ENCODE results near the gene HOXB4. TPM values are rescaled to one million over a fixed set of nuclear protein-coding genes. Genes with fewer than 3 reads are reported as not detected.

Gene HOXB4
- total RNA-seq, 1 experiment from 2014 or later: 0.20 TPM

DNA sequence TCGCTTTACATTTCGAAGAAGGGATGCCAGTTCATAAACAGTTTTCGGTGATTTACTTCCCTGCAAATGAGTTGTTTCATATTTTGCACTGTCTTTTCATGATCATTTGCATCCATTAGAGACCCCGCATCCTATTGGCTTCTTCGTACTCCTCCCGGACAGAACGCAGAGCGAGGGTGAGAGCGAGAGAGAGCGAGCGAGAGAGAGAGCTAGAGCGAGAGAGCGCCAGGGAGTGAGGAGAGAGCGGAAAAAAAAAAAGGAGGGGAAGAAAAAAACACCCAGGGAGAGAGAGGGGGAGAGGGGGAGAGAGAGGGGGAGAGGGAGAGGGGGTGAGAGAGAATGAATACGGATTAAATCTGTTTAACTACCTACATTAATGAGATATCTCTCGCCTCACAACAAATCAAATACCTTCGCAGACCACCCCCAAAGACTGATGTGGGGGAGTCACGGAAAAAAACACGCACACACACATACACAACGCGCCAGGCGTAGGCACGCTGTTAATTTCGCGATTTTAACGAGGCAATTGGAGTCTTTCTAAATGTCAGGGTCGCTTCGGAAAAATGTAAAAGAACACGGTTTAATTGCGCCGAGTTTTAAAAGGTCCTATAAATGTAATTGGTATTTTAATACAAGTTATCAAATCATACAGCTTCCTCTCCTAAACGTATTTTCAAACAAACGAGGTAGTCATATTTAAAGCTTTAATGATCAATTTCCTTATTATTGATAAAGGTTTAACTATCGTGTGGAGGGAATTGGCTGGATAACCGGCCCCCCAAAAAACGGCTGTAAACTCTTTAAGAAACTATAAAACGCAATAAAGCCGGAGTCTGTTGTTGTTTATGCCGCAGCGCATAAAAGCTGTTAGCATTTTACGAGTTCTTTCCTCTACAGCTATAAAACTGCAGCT, 37.2 kb upstream of the HOXB4 start, which contains the start of gene HOXB8:
Gene HOXB8, minus strand, starts transcription at position 246 of the 916 bp plus-strand sequence. CDS start 588 bp downstream, outside the sequence.
- DNase-seq (ENCODE audit: low read depth): no peak

DNA sequence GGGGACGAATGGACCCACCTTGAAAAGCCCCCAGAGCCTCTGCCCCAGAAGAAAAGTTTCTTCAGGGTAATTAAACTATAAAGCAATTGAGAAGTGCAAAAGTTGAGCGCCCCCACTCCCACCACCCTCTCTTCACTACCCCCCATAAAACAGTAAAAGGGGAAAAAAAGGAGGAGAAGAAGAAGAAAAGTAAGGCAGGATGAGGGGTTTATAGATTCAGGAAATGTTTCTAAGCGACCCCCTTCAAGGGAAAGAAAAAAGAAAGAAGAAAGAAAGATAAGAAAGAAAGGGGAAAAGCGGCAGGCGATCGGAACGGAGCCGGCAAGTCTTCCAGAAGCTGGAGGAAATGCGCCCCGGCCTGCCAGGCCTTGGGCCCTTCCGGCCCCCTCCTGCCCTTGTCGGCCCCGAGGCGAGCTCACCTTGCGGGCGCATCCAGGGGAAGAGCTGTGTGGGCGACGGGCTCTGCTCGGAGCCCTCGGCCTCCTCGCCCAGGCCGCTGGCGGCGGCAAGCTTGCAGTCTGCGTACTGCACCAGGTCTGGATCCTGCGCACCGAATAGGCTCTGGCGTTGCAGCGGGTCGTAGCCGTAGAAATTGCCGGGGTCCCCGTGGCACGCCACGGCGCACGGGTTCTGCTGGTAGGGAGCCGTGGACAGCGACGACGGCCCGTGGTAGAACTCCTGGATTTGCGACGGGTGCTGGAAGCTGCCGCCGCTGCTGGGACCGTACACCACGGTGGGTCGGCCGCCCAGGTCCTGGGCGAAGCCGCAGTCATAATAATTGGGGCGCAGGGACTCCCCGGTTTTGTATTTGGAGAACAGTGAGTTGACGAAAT, 35.9 kb upstream of the HOXB4 start:
- DNase-seq (ENCODE audit: low read depth): peak; percentile 44

DNA sequence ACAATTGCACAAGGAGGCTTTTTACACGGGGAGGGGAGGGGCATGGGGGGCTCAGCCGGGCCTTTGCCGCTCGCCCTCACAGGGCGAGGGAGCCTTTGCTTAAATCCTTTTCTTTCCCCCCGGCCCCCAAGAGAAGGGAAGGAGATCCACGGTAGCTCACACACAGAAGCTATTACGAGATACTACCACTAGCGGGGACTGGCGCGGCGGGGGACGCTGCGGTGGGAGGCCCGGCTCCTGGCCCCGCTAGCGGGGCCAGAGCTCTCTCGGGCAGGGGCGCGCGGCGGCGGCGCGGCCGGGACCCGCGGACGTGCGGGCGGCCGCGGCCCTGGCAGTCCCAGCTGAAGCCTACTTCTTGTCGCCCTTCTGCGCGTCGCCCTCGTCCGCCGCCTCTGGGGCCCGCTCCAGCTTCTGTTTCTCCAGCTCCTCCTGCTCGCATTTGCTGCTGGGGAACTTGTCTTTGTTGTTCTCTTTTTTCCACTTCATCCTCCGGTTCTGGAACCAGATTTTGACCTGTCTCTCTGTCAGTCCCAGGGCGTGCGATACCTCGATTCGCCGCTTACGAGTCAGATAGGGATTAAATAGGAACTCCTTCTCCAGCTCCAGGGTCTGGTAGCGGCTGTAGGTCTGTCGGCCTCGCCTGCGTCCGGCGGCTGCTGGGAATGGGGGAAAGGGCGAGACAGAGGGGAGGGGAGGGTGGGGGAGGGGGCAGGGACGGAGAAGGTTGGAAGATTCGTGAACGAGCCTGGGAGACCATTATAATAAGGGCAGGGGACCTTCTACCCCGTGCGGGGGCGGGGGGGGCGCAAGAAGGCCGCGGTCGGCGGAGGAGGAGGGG, 34.9 kb upstream of the HOXB4 start:
- peak; percentile 63 for DNase-seq (ENCODE audit: low read depth)

DNA sequence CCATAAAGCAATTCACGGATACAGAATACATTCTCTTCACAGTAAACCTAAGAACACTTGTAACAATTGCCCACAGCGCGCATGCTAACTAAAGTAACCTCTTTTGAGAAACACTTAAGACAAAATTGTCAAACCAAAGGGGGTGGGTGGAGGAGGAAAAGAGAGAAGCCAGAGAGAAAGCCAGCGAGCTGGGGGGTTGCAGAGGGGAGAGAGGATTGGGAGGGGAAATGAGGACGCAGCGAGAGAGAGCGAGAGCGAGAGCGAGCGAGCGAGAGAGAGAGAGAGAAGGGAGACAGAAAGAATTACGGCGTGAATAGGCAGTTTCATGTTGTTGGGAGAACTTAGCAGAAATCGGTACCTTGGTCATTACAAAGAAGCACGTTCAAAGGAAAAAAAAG, 34.3 kb upstream of the HOXB4 start:
- DNase-seq (ENCODE audit: low read depth): peak; percentile 65

DNA sequence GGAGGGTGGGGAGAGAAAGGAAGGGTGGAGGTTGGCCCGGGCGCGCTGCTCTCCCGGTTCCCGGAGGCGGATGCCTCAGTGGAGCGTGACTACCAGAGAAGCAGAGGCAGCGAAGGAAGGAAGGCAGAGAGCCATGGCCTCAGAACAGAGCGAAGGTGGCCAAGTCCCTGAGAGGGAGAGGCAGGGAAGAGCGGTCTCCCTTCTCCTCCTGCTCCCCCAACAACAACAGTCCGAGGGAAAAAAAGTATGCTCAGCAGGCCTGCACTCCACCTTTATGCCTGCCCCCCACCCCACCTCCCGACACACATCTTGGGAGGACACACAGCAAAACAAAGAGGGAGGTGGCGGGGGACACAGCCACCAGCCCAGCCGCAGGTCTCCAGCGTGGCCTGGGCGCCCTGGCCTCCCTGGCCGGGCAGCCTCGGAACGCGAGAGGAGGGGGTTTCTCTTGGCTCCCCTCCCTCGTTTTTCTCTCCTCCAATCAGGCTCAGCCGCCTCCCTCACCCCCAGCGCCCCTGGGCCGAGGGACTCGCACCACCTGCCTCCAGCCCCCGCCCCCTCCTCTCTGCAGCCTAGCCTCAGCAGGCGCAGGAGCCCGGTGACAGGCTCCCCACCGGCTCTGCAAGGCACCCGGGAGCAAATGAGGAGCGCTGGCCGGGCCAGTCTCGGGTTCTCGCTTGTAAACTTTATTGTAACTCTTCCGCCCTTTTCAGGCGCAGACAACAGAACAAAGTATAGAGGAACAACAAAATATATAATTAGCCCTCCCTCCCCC, 33.7 kb upstream of the HOXB4 start:
- peak; percentile 67 for DNase-seq (ENCODE audit: low read depth)

DNA sequence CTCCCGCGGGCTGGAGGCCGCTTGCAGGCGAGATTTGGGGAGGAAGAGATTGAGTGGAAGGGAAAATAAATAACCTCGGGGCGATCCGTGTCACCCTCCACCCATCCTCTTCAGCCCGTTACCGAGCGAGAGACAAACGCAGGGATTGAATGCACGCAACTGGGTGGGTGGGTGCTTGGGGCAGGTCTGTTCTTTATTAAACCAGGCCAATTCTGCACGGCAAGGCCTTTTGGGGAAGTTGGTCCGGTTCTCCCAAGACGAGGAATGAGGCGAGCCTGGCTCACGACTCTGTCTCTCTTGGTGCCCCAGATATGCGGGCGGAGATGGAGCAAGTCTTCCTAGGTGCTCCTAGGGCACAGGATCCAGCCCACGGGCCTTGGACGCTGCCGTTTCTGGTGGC, 33.1 kb upstream of the HOXB4 start:
- peak; percentile 59 for DNase-seq (ENCODE audit: low read depth)

DNA sequence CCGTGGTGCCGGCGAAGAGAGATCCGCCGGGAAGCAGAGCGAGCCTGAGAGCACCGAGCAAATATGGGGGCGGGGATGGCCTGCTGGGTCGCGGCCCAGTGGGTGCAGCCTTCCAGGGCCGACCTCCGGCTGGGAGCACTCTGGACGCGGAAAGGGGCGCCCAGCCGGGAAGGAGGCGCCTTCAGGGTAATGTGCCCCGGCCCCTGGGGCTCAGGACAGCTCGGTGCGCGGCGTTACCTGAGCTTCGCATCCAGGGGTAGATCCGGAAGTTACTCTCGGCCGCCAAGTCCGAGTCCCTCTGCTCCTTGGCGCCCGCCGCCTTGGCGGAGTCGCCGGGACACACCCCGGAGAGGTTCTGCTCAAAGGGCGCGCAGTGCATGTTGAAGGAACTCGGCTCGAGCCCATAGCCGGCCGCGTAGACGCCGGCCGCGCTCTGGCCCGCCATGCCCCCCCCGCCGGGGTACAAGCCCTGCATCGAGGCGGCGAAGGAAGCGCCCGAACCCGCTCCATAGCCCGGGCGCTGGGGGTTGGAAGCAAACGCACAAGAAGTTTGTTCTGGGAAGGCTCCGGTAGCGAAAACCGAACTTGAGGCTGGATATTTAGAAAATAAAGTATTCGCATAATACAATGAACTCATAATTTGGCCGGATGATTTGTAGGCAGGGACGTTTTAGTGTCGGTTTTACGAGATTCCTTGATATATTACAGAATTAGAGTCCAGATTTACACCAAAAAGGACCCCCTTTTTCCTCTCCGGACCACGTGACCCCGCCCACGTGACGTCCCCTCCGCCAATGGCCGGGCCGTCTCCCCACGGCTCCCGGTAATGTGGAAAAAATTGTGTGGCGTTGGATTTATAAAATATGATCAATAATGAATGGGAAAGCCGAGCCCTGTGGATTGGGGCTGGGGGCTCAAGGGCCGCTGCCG, 32.4 kb upstream of the HOXB4 start, which contains the start of gene HOXB7:
Gene HOXB7, minus strand, starts transcription at position 736 of the 930 bp plus-strand sequence. Its CDS starts 99 bp downstream, at position 637.
- peak; percentile 66 for DNase-seq (ENCODE audit: low read depth)

DNA sequence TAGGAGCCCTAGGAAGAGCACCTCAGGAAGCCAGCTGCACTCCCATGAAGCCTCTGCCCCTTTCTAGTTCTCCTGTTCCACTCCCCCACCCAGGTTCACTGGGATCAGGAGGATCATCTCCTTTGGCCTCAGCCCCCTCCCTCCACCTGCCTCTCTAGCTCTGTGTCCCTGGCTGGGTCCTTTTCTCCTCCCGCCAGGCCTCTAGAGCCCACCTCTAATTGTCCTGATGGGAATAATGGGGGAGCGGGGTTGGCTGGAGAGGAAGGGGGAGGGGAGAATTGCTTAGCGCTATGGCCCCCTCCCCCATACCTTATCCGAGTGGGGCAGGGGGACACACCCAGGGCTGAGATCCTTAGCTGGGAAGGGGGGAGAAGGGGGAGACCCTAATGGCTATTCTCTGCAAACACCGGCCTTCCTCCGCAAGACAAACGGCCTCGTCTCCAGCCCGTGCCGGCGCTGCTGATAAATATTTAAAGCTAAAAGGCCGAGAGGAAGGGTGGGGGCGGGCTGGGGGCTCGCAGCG, 31.7 kb upstream of the HOXB4 start:
- DNase-seq (ENCODE audit: low read depth): no peak

DNA sequence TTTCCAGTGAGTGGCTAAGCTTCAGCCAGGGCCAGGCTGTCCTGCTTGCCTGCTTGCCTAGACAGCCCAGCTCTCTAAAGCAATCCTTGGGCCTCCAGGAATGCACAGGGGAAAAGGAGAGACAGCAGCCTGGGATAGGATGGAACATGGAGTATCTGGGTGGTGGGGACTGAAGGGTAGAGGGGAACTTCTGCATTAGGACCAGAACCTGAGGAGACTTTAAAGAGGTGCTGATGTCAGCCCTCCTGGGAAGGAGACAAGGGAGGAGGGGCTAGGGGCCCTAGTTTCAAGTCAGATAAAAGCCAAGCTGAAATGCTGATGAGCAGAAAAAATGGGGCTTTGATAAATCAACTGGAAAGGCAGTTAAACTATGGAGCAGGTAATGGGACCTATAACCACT, 30.9 kb upstream of the HOXB4 start:
- DNase-seq (ENCODE audit: low read depth): no peak

DNA sequence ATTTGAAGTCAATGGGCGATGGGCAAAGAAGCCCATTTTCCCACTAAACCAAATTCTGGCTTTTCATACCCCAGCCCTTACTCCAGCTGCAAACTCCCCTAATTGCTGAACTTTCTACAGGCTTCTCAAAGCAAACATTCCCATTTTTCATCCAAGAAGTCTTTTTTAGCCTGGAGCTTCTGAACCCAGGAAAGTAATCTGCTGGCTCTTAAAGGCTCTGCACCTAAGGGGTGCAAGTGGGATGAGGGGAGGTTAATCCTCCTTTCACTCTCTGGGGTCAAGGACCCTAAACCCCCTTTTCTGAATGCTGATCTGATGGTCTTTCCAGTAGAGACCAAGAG, 30.3 kb upstream of the HOXB4 start:
- DNase-seq (ENCODE audit: low read depth): no peak

DNA sequence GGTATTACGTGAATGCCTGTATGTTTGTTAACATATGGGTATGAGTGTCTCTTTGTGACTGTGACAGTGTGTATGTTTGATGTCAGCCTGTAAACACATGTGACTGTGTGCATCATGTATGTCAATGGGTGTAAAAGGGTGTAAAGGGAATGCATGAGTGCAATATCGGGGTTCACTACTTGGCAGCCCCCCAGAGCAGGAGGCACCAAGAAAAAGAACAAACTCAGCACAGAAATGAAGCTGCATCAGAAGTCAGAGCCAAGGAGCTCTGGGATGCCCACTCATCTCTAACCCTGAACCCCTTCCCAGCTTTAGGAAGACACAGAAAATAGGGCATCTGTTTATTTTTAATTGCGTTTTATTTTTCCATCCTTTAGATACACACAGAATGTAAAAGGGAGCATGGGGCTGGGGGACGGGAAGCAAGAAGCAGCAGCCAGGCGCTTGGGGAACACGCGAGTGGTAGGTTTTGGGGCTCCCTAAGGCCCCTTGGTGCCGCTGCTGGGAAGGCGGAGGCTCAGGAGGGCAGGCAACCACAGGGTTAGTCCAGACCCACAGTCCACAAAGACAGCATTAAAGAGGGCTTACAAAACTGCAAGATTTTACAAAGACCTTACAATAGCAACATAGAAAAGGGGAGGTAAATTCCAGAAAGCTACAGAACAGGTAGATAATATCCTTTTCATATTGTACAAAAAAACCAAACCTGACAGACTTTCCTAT, 28.9 kb upstream of the HOXB4 start:
- no peak for DNase-seq (ENCODE audit: low read depth)

DNA sequence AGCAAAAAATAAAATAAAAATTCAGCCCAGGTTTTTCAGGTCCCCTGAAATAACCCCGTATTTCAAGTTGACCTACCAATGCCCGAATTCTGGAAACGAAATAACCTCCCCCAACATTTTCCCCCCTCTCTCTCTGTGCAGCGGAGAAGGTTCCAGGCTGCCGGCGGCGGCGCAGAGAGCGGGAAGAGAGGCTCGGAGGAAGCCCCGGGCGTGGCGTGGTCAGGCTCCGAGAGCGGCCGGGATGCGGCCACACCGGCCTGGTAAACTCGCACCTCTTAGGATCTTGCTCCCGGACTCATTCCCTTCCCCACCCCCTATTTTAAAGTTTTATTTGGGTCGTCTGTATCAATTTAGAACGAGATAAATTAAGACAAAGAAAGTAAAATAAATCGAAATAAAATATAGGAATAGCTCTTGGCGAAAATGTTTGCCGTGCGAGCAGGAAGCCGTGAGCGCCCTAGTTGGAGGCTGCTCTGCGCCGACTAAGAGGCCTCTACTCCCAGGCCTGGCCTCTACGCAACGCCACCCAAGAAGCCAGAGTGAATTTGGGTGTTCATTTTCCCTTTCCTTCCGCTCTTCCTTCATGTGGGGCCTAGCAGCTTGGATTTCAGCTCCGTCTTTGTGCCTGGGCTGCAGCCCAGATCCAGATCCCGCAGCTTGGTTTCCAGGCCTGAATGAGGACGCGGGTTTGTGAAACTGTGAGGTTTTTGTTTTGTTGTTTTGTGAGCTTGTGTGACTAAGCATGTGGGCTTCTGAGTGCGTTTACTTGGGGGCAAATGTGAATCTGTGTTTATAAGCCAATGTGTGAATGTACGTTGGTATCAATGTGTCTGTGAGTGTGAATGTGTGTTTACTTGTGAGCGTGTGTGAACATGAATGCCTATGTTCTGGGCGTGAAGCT, 28.1 kb upstream of the HOXB4 start:
- DNase-seq (ENCODE audit: low read depth): no peak

DNA sequence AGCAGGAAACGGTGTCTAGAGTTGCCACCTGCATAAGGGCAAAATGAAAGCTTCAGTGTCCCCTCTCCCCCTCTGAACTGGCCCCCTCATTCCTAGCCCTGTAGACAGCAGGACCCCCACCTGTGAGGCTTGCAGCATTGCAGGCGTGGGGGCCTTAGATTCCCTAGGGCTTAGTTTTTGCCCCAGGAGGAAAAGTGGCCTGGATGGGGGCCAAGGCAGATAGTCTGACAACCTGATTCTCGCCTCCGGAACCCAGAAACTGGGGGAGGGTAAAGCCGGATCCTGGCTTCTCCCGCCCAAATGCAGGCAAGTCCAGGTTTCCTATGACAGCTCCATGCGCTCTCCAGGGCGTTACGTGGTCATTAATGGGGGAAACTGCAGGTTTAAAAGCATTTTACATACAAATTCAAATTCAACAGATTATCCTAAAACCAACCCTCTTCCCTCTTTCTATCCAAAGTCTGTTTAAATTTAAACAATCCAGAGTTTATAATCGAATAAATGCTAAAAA, 27.3 kb upstream of the HOXB4 start:
- DNase-seq (ENCODE audit: low read depth): no peak

DNA sequence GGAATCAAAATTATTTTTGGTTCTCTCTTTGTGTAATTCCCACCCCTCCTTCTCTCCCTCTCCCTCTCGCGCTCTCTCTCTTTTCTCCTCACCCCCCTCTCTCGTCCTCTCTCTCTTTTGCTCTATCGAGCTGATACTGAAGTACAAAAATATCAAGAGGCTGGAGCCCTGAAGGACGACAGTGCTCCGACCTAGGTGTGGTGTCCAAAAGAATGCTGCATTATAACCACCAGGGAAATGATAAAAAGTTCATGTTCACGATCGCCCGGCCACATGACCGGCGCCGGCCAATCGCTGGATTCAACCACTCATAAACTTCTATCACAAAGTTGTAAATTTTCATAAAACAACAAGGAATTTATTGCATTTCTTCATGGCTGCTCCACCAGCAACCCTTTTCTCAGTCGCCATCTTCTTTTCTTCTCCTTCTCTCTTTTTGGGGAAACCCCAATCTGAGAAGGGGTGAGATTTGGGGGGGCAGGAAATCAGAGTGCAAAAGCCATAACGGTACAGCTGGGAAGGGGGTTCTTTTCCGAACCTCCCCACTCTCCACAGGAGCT, 26.7 kb upstream of the HOXB4 start, which contains the start of gene HOXB6:
Gene HOXB6, minus strand, starts transcription at position 217 of the 560 bp plus-strand sequence. CDS start 6,836 bp downstream, outside the sequence.
- DNase-seq (ENCODE audit: low read depth): no peak

DNA sequence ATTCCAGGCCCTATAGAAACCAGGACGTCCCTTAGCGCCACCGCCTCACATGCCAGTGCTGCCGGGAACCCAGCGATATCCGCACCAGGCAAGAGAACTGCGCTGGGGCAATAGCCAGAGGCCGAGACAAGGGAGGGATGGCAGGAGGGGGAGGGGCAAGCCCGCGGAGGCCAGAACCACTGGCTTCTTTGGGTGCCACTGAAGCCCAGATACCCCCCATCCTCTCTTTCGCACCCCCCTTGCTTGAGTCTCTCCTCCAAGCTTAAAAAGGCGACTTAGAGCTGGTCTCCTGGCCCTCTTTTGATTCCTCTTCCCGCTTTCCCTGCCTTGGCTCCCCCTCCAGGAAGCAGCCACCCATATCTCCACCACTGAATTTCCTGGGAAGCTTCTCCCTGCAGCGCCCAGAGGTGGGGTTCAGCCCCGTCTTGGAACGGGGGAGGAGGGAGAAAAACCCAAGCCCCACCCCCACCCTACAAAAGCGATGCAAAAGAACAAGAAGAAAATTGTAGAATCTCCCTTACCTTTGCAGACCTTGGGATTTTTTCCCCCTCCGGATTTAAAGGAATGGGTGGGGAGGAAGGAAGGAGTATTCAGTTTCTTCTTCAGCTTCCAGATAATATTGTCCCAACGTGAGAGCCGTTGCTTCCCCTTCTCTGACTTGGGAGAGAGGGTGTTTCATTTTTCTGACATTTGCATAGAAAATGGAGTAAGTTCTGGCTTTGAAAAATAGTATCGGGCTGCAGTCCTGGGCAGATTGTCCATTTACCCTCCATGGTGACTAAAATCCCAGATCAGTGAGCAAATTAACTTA, 26.0 kb upstream of the HOXB4 start:
- no peak for DNase-seq (ENCODE audit: low read depth)
